Small intestine (tissue), 7 donors: ENCODE measurements around the gene RNF144B. TPM values are rescaled to one million over a fixed set of nuclear protein-coding genes. Genes with fewer than 3 reads are reported as not detected.
"Not testable (repeated sequence)": the region's sequence is repeated elsewhere in the genome, so short reads cannot be mapped to it uniquely, and the experiment has no call there.

Source experiments
- DNase-seq, 2 donors: peaks; one replicate each; pipeline versions ENCODE4 v3.0.0 to v3.0.0-alpha.2; 2013
- FAIRE-seq: peaks from 2 replicates; lab custom pipeline; 2012; peaks lifted over from hg19 to GRCh38; lab: Jason Lieb, UNC
- H3K27ac ChIP-seq, 3 donors: one replicate each; pipeline ENCODE4 v1.5.1; 2013; ENCODE audit warnings: low read length in 2 of 3, mild to moderate bottlenecking in 2 of 3, control low read depth in 1 of 3, inconsistent platforms in 1 of 3, low read depth in 1 of 3, moderate library complexity in 1 of 3
- H3K27me3 ChIP-seq, 3 donors: one replicate each; pipeline ENCODE4 v1.6.1; 2013; ENCODE audit warnings: low read length in 3 of 3, inconsistent platforms in 1 of 3; ENCODE audit not compliant: control insufficient read depth in 3 of 3, insufficient read depth in 3 of 3
- H3K36me3 ChIP-seq, 3 donors: one replicate each; pipeline ENCODE4 v1.6.1; 2013; ENCODE audit warnings: low read length in 3 of 3, inconsistent platforms in 1 of 3, low read depth in 1 of 3, mild to moderate bottlenecking in 1 of 3, moderate library complexity in 1 of 3; ENCODE audit not compliant: control insufficient read depth in 3 of 3, insufficient read depth in 2 of 3
- H3K4me1 ChIP-seq, 3 donors: one replicate each; pipeline ENCODE4 v1.6.1; 2013; ENCODE audit warnings: low read length in 2 of 3, inconsistent platforms in 1 of 3, low read depth in 1 of 3, mild to moderate bottlenecking in 1 of 3, moderate library complexity in 1 of 3; ENCODE audit not compliant: control insufficient read depth in 3 of 3, insufficient read depth in 2 of 3
- H3K4me3 ChIP-seq, 3 donors: one replicate each; pipeline ENCODE4 v1.5.1; 2013; ENCODE audit warnings: low read length in 3 of 3, control low read depth in 1 of 3, inconsistent platforms in 1 of 3, low read depth in 1 of 3, mild to moderate bottlenecking in 1 of 3, moderate library complexity in 1 of 3
- H3K9me3 ChIP-seq, 2 donors: one replicate each; pipeline ENCODE4 v1.6.1; 2013; ENCODE audit warnings: low read depth in 1 of 2, low read length in 1 of 2; ENCODE audit not compliant: control insufficient read depth in 2 of 2, insufficient read depth in 1 of 2
- WGBS, 3 donors: extraction: QIAGEN DNeasy Blood & Tissue Kit; methylation state at CpG; one replicate each; pipeline ENCODE4 v1.1.7; 2013; 5-methylcytosine and 5-hydroxymethylcytosine counted together
- polyA plus RNA-seq, 4 donors: library from polyadenylated mRNA; stranded (reverse) in 3 of 4; unstranded in 1 of 4; fragments of 200-250 nt in 3 of 4; fragments of 120-200 nt in 1 of 4; gene quantifications; one replicate each; pipeline versions ENCODE4 v1.2.1 to v1.2.3, GENCODE V29; 2013
- donor health status: healthy with polysubstance abuse.
- donor health status: control.
- donor health status: control.
- donor health status: Bipolar disorder and iron deficiency.
- donor health status: healthy.

RNF144B gene
- polyA plus RNA-seq, 4 donors = 1.9 to 4.0 (median 3.1) TPM

DNA sequence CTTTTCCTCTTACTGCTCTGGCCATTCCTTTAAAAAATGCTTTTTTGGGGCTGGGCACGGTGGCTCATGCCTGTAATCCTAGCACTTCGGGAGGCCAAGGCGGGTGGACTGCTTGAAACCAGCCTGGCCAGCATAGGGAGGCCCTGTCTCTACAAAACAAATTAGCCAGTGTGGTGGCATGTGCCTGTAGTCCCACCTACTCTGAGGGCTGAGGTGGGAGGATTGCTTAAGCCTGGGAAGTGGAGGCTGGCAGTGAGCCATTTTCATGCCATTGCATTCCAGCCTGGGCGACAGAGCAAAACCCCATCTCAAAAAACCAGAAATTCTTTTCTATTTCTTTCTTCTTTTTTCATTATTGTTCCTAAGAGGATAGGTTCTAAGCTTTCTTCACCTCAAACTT is 36.9 kb upstream of the RNF144B start:
- no peak overlapping the region for H3K4me3 ChIP-seq
- no peak overlapping the region for H3K27ac ChIP-seq
- FAIRE-seq = no peak
- H3K4me1 ChIP-seq = no peaks in the 10 kb centered on the region
- no peaks in the 10 kb centered on the region for H3K9me3 ChIP-seq
- H3K36me3 ChIP-seq = no peaks in the 10 kb centered on the region
- no peak for DNase-seq
- peaks cover 0 to 2% (median 0%) of the 10 kb centered on the region in 3 donors for H3K27me3 ChIP-seq
- 86 to 95% (median 91%) methylated on average over 4 of the region's 4 CpGs for WGBS, 3 donors

- H3K4me1 ChIP-seq = no peaks in the 10 kb centered on the region
- no peaks in the 10 kb centered on the region for H3K36me3 ChIP-seq
- WGBS, 3 donors = 77 to 83% (median 79%) methylated on average over 3 of the region's 3 CpGs
- DNase-seq (no peak), FAIRE-seq (no peak)
- no peaks in the 10 kb centered on the region for H3K9me3 ChIP-seq
- H3K4me3 ChIP-seq = no peak overlapping the region
- no peak overlapping the region for H3K27ac ChIP-seq
- peaks cover 0 to 2% (median 0%) of the 10 kb centered on the region in 3 donors for H3K27me3 ChIP-seq
Measured at GRCh38 chr6:18350712-18351111, 36.4 kb upstream of the RNF144B start.

- FAIRE-seq (no peak), DNase-seq (no peak)
- WGBS, 3 donors = 93 to 95% (median 93%) methylated on average over 4 of the region's 4 CpGs
- H3K27ac ChIP-seq = no peak overlapping the region
- no peaks in the 10 kb centered on the region for H3K36me3 ChIP-seq
- H3K27me3 ChIP-seq = peaks cover 0 to 2% (median 0%) of the 10 kb centered on the region in 3 donors
- H3K9me3 ChIP-seq = no peaks in the 10 kb centered on the region
- H3K4me1 ChIP-seq = no peaks in the 10 kb centered on the region
- H3K4me3 ChIP-seq = no peak overlapping the region
Measured at GRCh38 chr6:18352001-18352400, 35.1 kb upstream of the RNF144B start.

GRCh38 chr6:18352842-18353241 is 34.3 kb upstream of the RNF144B start:
- WGBS, 3 donors = 63 to 76% (median 76%) methylated on average over 2 of the region's 2 CpGs
- DNase-seq = no peak
- no peaks in the 10 kb centered on the region for H3K9me3 ChIP-seq
- peaks cover 0 to 2% (median 0%) of the 10 kb centered on the region in 3 donors for H3K27me3 ChIP-seq
- no peak overlapping the region for H3K4me3 ChIP-seq
- no peaks in the 10 kb centered on the region for H3K4me1 ChIP-seq
- no peak overlapping the region for H3K27ac ChIP-seq
- no peak for FAIRE-seq
- no peaks in the 10 kb centered on the region for H3K36me3 ChIP-seq

DNA sequence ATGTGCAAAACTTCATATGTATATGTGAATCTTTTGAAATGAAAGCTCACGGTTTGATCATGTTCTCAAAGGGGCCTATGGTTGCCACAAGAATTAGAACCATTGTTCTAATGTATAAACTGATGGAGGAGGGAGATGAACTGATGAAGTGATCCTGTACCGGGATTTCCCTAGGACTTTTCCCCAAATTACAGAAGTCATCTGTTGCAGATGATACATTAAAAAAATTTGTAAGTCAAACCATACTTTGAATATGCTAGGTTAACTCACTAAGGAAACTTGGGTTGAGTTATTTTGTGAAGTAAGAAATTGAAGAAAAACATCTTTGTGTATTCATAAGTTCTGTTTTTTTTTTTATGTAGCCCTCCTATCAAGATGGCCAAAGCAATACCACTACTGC is 33.9 kb upstream of the RNF144B start:
- no peak for DNase-seq
- Histone ChIP-seq H3K4me3 (no peak overlapping the region), H3K4me1 (no peaks in the 10 kb centered on the region), H3K9me3 (no peaks in the 10 kb centered on the region), H3K36me3 (no peaks in the 10 kb centered on the region), H3K27me3 (peaks cover 0 to 2% (median 0%) of the 10 kb centered on the region in 3 donors), H3K27ac (no peak overlapping the region)
- FAIRE-seq = no peak
- WGBS, 3 donors = 69 to 85% (median 79%) methylated on average over 2 of the region's 2 CpGs

GRCh38 chr6:18357546-18357945 is 29.6 kb upstream of the RNF144B start:
- H3K27ac ChIP-seq, H3K9me3 ChIP-seq, H3K36me3 ChIP-seq, H3K4me3 ChIP-seq, H3K4me1 ChIP-seq, FAIRE-seq, H3K27me3 ChIP-seq, DNase-seq: not testable (repeated sequence)
- WGBS, 3 donors = 33 to 64% (median 55%) methylated on average over 1 of the region's 4 CpGs

DNA sequence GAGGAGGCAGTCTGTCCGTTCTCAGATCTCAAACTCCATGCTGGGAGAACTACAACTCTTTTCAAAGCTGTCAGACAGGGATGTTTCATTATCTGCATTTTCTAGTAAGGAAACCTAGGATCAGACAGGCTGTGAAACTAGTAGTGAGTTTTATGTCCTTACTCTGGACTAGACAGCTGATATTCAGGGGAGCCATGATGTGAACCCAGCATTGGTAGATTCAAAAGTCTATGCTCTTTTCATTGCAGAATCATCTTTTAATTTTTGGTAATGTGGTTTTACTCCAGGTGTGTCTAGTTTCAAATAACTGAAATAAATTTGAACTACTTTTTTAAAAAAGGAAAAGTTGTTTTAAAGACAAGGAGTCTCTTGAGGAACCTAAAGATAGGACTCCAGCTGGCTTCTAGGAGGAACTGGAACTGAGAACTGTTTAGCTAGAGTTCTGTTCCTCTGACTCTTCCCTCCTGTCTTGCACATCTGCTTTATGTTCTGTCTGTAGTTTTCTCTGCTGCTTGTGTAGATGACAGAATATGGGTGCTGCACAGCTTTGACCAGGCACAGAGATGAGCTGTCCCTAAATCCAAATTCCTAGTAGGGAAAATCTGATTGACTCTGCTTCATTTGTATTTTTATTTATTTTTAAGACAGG is 27.8 kb upstream of the RNF144B start:
- Histone ChIP-seq H3K9me3 (no peaks in the 10 kb centered on the region), H3K4me3 (no peak overlapping the region), H3K36me3 (no peaks in the 10 kb centered on the region), H3K27ac (no peak overlapping the region), H3K27me3 (peaks cover 0 to 1% (median 0%) of the 10 kb centered on the region in 3 donors), H3K4me1 (no peaks in the 10 kb centered on the region)
- DNase-seq (no peak), FAIRE-seq (no peak)
- 61 to 79% (median 74%) methylated on average over 1 of the region's 1 CpG for WGBS, 3 donors

- FAIRE-seq (no peak), DNase-seq (no peak)
- no peak overlapping the region for H3K27ac ChIP-seq
- peaks cover 0 to 1% (median 0%) of the 10 kb centered on the region in 3 donors for H3K27me3 ChIP-seq
- no peak overlapping the region for H3K4me3 ChIP-seq
- no peaks in the 10 kb centered on the region for H3K36me3 ChIP-seq
- WGBS, 3 donors = 70 to 78% (median 77%) methylated on average over 1 of the region's 1 CpG
- no peaks in the 10 kb centered on the region for H3K4me1 ChIP-seq
- peaks cover 0 to under 1% of the 10 kb centered on the region in 2 donors for H3K9me3 ChIP-seq
Measured at GRCh38 chr6:18360188-18360587, 27.0 kb upstream of the RNF144B start.
